Measurements from ENCODE around the gene GALNT15. TPM values are rescaled to one million over a fixed set of nuclear protein-coding genes. Genes with fewer than 3 reads are reported as not detected.

Gene GALNT15
- 0.07 and 0.34 TPM in 2 replicates for total RNA-seq

DNA sequence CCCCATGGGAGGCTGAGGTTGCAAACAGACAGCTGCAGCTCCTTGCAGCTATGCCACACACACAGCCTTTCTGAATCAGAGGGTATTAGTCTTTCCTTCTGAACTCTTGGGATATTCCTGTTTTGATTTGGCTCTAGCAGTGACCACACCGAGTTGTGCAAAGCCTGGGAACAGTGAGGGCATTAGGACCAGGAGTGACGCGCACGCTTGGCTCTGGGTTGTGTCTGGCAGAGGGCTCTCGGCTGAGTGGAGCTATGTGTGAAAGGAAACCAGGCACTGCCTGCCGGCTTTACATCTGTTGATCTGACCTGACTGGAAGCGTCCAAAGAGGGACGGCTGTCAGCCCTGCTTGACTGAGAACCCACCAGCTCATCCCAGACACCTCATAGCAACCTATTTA, at the start of gene GALNT15:
TSS of gene GALNT15 (plus strand) at position 292 of the 400 bp plus-strand sequence. CDS start 472 bp downstream, outside the sequence.

GRCh38 chr3:16264708-16265454, 90.4 kb downstream of the GALNT15 start, which contains the start of the genes DPH3 and OXNAD1:
Gene DPH3, minus strand, starts transcription at chr3:16264943. Its CDS starts 67 bp downstream, at chr3:16264876.
Gene OXNAD1, plus strand, starts transcription at chr3:16265212. Its CDS starts 5,741 bp downstream, at chr3:16270953.

Other genes with a start within 250 kb of the GALNT15 start
- gene DPH3, start 90.3 kb downstream of the GALNT15 start, total RNA-seq: 20.2 and 23.3 TPM in 2 replicates
- 24.4 and 25.6 TPM in 2 replicates for gene OXNAD1, start 90.5 kb downstream of the GALNT15 start, total RNA-seq

All from nasal cavity respiratory epithelium epithelial cell of viscerocranial mucosa (primary cell).